Measurements from ENCODE around the gene NTN3. TPM values are rescaled to one million over a fixed set of nuclear protein-coding genes. Genes with fewer than 3 reads are reported as not detected.
A peak's percentile ranks its signal among the peaks of the same experiment; 100 is the strongest.

NTN3 gene
- total RNA-seq, 2 experiments from 2014 or later = not detected

GRCh38 chr16:2487903-2488531, 16.9 kb downstream of the NTN3 start:
- Mint-ChIP-seq H3K36me3 (ENCODE audit: low read depth) (no peaks in the 10 kb centered on the region), H3K27ac (no peak overlapping the region), H3K4me1 (ENCODE audit: low read depth) (peaks cover 12% of the 10 kb centered on the region), H3K27me3 (no peaks in the 10 kb centered on the region), H3K4me3 (no peak overlapping the region), H3K9me3 (no peaks in the 10 kb centered on the region)
- TF ChIP-seq CTCF (IDR thresholded peaks at IDR 0.05) = no peak
- H3K36me3 ChIP-seq (ENCODE audit: insufficient read depth, low read length) = no peaks in the 10 kb centered on the region
- CTCF ChIA-PET = interaction anchor here (0.6 kb wide), 2 partner anchors 73 to 293 kb away, joined by 3 read pairs; no protein-coding TSS in a partner anchor
- no peak overlapping the region for H3K27ac ChIP-seq (ENCODE audit: low read depth in 1 of 2, low read length in 2 of 2)
- H3K27me3 ChIP-seq (ENCODE audit: control insufficient read depth in 1 of 2, insufficient read depth in 2 of 2, low read length in 2 of 2) = no peaks in the 10 kb centered on the region
- H3K4me1 ChIP-seq (ENCODE audit: insufficient read depth, low read length) = peaks cover 17% of the 10 kb centered on the region
- intact Hi-C loops (cut with DNase I, micrococcal nuclease) = loop anchor here (1.0 to 5.0 kb wide), 5 partner anchors 56 to 461 kb away; partner anchors contain the start of genes ABCA3 (in 2 of the 2), CASKIN1 (in 1 of the 2), CCNF (in 1 of the 2) and NHERF2 (in 1 of the 2)
- no peak overlapping the region for H3K4me3 ChIP-seq (ENCODE audit: low read length)
- no peaks in the 10 kb centered on the region for H3K9me3 ChIP-seq (ENCODE audit: control insufficient read depth in 1 of 2, insufficient read depth in 1 of 2, low read length in 2 of 2)
- POLR2A ChIA-PET = interaction anchor here (0.9 to 1.9 kb wide), 2 partner anchors 13 to 25 kb away, joined by 3 to 5 read pairs; partner anchors contain the start of gene TBC1D24
- peak in 1 of 14 experiments; percentile 48 for DNase-seq
- no peak for ATAC-seq (ENCODE audit: poor library complexity)

- peaks cover 12% of the 10 kb centered on the region for H3K4me1 Mint-ChIP-seq (ENCODE audit: low read depth)
- no peak overlapping the region for H3K27ac Mint-ChIP-seq
- ATAC-seq (ENCODE audit: poor library complexity) (no peak), DNase-seq (no peak)
- no peaks in the 10 kb centered on the region for H3K9me3 Mint-ChIP-seq
- POLR2A ChIA-PET = no interaction called here
- Histone ChIP-seq H3K9me3 (ENCODE audit: control insufficient read depth in 1 of 2, insufficient read depth in 1 of 2, low read length in 2 of 2) (no peaks in the 10 kb centered on the region), H3K27me3 (ENCODE audit: control insufficient read depth in 1 of 2, insufficient read depth in 2 of 2, low read length in 2 of 2) (no peaks in the 10 kb centered on the region), H3K4me1 (ENCODE audit: insufficient read depth, low read length) (peaks cover 17% of the 10 kb centered on the region), H3K27ac (ENCODE audit: low read depth in 1 of 2, low read length in 2 of 2) (no peak overlapping the region), H3K36me3 (ENCODE audit: insufficient read depth, low read length) (no peaks in the 10 kb centered on the region), H3K4me3 (ENCODE audit: low read length) (no peak overlapping the region)
- intact Hi-C loops (cut with DNase I, micrococcal nuclease) = loop anchor here (5.0 kb wide), 4 partner anchors 57 to 462 kb away; partner anchors contain the start of genes CASKIN1 (in 1 of the 2), CCNF (in 1 of the 2) and NHERF2 (in 1 of the 2)
- H3K27me3 Mint-ChIP-seq = no peaks in the 10 kb centered on the region
- no peak for TF ChIP-seq CTCF (IDR thresholded peaks at IDR 0.05)
- CTCF ChIA-PET = no interaction called here
- no peaks in the 10 kb centered on the region for H3K36me3 Mint-ChIP-seq (ENCODE audit: low read depth)
- H3K4me3 Mint-ChIP-seq = no peak overlapping the region
These were observed 18.5 kb downstream of the NTN3 start for GRCh38 chr16:2489581-2489980.

GRCh38 chr16:2490190-2491105, 19.4 kb downstream of the NTN3 start:
- Histone ChIP-seq H3K4me1 (ENCODE audit: insufficient read depth, low read length) (peaks cover 17% of the 10 kb centered on the region), H3K27me3 (ENCODE audit: control insufficient read depth in 1 of 2, insufficient read depth in 2 of 2, low read length in 2 of 2) (no peaks in the 10 kb centered on the region), H3K27ac (ENCODE audit: low read depth in 1 of 2, low read length in 2 of 2) (no peak overlapping the region), H3K4me3 (ENCODE audit: low read length) (no peak overlapping the region), H3K9me3 (ENCODE audit: control insufficient read depth in 1 of 2, insufficient read depth in 1 of 2, low read length in 2 of 2) (no peaks in the 10 kb centered on the region), H3K36me3 (ENCODE audit: insufficient read depth, low read length) (no peaks in the 10 kb centered on the region)
- no peak for ATAC-seq (ENCODE audit: poor library complexity)
- H3K4me1 Mint-ChIP-seq (ENCODE audit: low read depth) = peaks cover 12% of the 10 kb centered on the region
- no peak for DNase-seq
- intact Hi-C loops (cut with DNase I, micrococcal nuclease) = no loop called here
- no peaks in the 10 kb centered on the region for H3K9me3 Mint-ChIP-seq
- TF ChIP-seq CTCF (IDR thresholded peaks at IDR 0.05) = no peak
- no peak overlapping the region for H3K4me3 Mint-ChIP-seq
- ChIA-PET POLR2A (no interaction called here), CTCF (no interaction called here)
- no peaks in the 10 kb centered on the region for H3K36me3 Mint-ChIP-seq (ENCODE audit: low read depth)
- no peak overlapping the region for H3K27ac Mint-ChIP-seq
- H3K27me3 Mint-ChIP-seq = no peaks in the 10 kb centered on the region

Measured in CD4-positive, alpha-beta T cell (primary cell).